Cardiac muscle cell (in vitro differentiated cells and primary cell): Measurements from ENCODE around the gene SEC14L3. TPM values are rescaled to one million over a fixed set of nuclear protein-coding genes. Genes with fewer than 3 reads are reported as not detected.
A peak's percentile ranks its signal among the peaks of the same experiment; 100 is the strongest.

Source experiments
- DNase-seq, 2 donors: peaks; one replicate each; pipeline versions ENCODE4 v3.0.0 to v3.0.0-alpha.2; 2010 to 2017; ENCODE audit warnings: low read depth in 1 of 2, low spot score in 1 of 2
- H3K27ac ChIP-seq: fragments of 200-600 bp; sonication (generic); 2 replicates; pipeline ENCODE4 v1.5.1; 2016
- H3K27me3 ChIP-seq: fragments of 200-600 bp; sonication (generic); 2 replicates; pipeline ENCODE4 v1.6.0; 2016; ENCODE audit warnings: control low read depth
- H3K36me3 ChIP-seq: fragments of 200-600 bp; sonication (generic); 2 replicates; pipeline ENCODE4 v1.5.1; 2016; ENCODE audit warnings: control low read depth
- H3K4me1 ChIP-seq: fragments of 200-600 bp; sonication (generic); 2 replicates; pipeline ENCODE4 v1.8.1; 2017; ENCODE audit warnings: low read depth, mild to moderate bottlenecking, mixed run types
- H3K4me3 ChIP-seq: fragments of 200-600 bp; sonication (generic); 2 replicates; pipeline ENCODE4 v1.5.1; 2016; ENCODE audit warnings: mild to moderate bottlenecking
- H3K9me3 ChIP-seq: fragments of 200-600 bp; sonication (generic); 2 replicates; pipeline ENCODE4 v1.5.1; 2017; ENCODE audit warnings: low read depth, mild to moderate bottlenecking, control low read depth
- polyA plus RNA-seq: library from polyadenylated mRNA; unstranded; fragments of >200 nt; fragmentation: Nextera tagmentation; extraction: Ambion mirVana; gene quantifications from 2 replicates; pipeline ENCODE4 v1.2.1, GENCODE V29; 2016
- total RNA-seq: library from RNA; depleted of rRNA; stranded (reverse); fragments of >200 nt; gene quantifications from 2 replicates; pipeline ENCODE4 v1.2.3, GENCODE V29; 2016
- TF ChIP-seq, protein P1 (sequence below): IDR thresholded peaks from 2 replicates; pipeline ENCODE4 v1.5.1; 2012; ENCODE audit warnings: low read depth, mild to moderate bottlenecking, low read length

Gene SEC14L3
- total and polyA plus RNA-seq, 2 experiments from 2014 or later, result not detected

DNA sequence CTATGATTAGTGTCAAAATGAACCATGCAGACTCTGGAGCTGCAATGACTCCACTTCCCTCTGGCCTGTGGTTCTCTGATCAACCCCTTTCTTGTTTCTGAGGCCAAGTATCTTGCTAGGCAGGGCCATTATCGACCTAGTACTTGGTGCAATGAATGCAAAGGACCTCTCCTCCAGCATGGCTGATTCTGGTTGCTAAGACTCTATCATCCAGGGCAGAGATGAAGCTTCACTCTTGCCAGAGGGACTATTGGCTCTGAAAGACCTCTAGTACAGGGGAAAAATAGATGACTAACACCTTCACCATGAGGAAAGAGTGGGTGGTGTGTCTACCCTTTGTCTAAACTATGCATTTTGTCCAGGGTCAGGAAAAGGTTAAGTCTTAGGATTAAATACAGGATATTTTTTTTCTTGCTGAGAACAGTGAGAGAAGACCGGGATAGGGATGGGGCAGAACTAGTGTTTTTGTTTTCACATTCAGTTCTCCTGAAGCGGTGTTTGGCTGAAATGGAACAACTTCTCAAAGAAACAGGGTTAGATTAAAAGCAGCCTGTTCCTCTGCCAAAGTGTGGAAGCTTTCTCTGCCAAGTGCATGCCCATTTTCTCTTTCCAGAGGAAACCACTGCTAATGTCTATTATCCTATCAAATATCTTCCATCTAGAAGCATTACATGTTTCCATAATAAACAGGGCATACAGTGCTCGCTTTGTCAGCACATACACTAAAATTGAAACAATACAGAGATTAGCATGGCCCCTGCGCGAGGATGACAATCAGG lies 51.3 kb downstream of the SEC14L3 start:
- peak overlapping the region; percentile 96 for H3K27ac ChIP-seq

GRCh38 chr22:30416837-30417236 lies 55.0 kb downstream of the SEC14L3 start:
- H3K4me3 ChIP-seq, result no peak overlapping the region
- no peaks in the 10 kb centered on the region for H3K9me3 ChIP-seq
- TF ChIP-seq, protein P1, sequence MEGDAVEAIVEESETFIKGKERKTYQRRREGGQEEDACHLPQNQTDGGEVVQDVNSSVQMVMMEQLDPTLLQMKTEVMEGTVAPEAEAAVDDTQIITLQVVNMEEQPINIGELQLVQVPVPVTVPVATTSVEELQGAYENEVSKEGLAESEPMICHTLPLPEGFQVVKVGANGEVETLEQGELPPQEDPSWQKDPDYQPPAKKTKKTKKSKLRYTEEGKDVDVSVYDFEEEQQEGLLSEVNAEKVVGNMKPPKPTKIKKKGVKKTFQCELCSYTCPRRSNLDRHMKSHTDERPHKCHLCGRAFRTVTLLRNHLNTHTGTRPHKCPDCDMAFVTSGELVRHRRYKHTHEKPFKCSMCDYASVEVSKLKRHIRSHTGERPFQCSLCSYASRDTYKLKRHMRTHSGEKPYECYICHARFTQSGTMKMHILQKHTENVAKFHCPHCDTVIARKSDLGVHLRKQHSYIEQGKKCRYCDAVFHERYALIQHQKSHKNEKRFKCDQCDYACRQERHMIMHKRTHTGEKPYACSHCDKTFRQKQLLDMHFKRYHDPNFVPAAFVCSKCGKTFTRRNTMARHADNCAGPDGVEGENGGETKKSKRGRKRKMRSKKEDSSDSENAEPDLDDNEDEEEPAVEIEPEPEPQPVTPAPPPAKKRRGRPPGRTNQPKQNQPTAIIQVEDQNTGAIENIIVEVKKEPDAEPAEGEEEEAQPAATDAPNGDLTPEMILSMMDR, result no peak
- peaks cover 11% of the 10 kb centered on the region for H3K4me1 ChIP-seq
- H3K36me3 ChIP-seq, result peaks cover 14% of the 10 kb centered on the region
- H3K27me3 ChIP-seq, result no peaks in the 10 kb centered on the region
- H3K27ac ChIP-seq, result no peak overlapping the region
- no peak for DNase-seq

More for the DNA sequence above, 51.3 kb downstream of the SEC14L3 start:
- H3K36me3 ChIP-seq, result peaks cover 14% of the 10 kb centered on the region
- DNase-seq, result peak in 1 of 2 donors; percentile 88
- H3K27me3 ChIP-seq, result no peaks in the 10 kb centered on the region
- no peaks in the 10 kb centered on the region for H3K9me3 ChIP-seq
- TF ChIP-seq, protein P1, result no peak
- H3K4me3 ChIP-seq, result no peak overlapping the region
- H3K4me1 ChIP-seq, result peaks cover 20% of the 10 kb centered on the region

DNA sequence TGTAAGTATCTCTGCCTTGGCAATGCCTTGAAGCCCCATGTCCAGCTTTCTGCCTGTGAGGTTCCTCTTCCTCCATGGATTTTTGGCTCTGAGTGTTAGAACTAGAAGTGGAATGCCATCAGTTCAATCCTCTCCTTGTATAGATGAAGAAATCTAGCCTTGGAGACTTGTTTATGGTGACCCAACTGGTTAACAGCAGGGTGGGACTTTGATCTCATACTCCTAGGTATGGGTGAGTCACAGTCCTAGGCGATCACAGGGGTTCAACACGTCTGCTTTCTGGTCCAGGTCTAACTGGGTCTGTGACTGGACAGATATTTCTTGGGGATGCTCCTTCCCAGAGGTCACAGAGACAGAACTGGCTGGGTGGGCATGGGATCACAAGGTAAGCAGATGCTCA lies 55.4 kb downstream of the SEC14L3 start:
- H3K36me3 ChIP-seq, result peaks cover 14% of the 10 kb centered on the region
- H3K4me3 ChIP-seq, result no peak overlapping the region
- no peaks in the 10 kb centered on the region for H3K9me3 ChIP-seq
- no peaks in the 10 kb centered on the region for H3K27me3 ChIP-seq
- no peak overlapping the region for H3K27ac ChIP-seq
- TF ChIP-seq, protein P1, result no peak
- no peak for DNase-seq
- peaks cover 7% of the 10 kb centered on the region for H3K4me1 ChIP-seq

DNA sequence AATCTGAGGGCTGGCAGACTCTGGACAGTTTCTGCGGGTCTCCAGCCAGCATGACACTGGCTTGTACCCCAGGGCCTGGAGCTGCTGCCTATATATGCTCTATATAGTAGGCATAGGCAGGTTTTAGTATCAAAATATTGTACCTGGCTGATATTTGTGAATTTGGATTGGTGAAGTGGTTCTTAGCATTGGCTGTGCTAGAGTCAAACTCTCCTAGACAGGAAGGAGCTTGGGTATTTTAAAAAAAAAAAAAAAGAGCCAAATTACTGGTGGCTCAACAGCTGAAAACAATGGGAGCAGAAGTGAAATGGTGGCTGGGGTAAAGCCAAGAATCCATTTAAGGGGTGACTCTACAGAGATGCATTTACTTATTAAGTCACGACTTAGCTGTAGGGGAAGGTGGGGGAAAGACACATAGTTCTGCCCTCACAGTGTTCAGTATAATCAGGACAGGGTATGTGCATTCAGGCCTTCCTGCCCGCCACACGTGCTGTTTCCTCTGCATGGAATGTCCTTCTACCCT lies 57.2 kb downstream of the SEC14L3 start:
- TF ChIP-seq, protein P1, result no peak
- no peaks in the 10 kb centered on the region for H3K27me3 ChIP-seq
- no peak overlapping the region for H3K27ac ChIP-seq
- H3K4me1 ChIP-seq, result no peaks in the 10 kb centered on the region
- no peak overlapping the region for H3K4me3 ChIP-seq
- H3K9me3 ChIP-seq, result no peaks in the 10 kb centered on the region
- no peak for DNase-seq
- H3K36me3 ChIP-seq, result peaks cover 14% of the 10 kb centered on the region

DNA sequence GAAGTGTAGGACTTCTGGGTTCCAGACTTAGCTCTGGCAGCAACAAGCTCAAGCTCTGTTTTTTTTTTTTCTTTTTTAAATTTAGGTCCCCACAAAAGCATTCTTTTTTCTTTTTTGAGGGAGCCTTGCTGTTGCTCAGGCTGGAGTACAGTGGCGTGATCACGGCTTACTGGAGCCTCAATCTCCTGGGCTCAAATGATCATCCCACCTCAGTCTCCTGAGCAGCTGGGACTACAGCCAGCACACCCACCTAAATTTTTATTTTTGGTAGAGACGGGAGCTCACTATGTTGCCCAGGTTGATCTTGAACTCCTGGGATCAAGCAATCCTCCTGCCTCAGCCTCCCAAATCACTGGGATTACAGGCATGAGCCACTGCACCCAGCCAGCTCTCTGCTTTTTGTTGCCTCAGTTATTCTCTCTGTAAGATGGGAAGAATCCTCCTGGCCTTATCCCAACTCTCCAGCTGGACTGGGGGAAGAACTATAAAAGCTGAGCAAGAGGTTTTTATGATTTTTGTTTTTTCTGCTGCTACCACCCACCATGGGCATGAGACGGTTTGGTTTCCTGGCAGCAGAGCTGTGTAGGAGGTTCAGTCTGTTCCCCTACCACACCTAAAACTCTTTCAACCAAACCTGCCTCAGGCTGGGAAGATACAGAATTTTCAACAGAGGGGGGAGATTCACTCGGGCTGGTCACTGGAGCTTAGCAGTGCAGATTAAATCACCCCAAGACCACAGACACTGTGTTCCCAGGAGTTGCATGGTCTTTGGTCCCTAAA lies 57.9 kb downstream of the SEC14L3 start:
- Histone ChIP-seq H3K4me3 (no peak overlapping the region), H3K9me3 (no peaks in the 10 kb centered on the region), H3K36me3 (peaks cover 14% of the 10 kb centered on the region), H3K27me3 (no peaks in the 10 kb centered on the region), H3K4me1 (no peaks in the 10 kb centered on the region), H3K27ac (no peak overlapping the region)
- DNase-seq, result no peak
- TF ChIP-seq, protein P1, result no peak
